ENCODE results near the gene RHD.

GRCh38 chr1:25341746-25342145 lies 69.4 kb downstream of the RHD start:
- TF ChIP-seq, protein P1, sequence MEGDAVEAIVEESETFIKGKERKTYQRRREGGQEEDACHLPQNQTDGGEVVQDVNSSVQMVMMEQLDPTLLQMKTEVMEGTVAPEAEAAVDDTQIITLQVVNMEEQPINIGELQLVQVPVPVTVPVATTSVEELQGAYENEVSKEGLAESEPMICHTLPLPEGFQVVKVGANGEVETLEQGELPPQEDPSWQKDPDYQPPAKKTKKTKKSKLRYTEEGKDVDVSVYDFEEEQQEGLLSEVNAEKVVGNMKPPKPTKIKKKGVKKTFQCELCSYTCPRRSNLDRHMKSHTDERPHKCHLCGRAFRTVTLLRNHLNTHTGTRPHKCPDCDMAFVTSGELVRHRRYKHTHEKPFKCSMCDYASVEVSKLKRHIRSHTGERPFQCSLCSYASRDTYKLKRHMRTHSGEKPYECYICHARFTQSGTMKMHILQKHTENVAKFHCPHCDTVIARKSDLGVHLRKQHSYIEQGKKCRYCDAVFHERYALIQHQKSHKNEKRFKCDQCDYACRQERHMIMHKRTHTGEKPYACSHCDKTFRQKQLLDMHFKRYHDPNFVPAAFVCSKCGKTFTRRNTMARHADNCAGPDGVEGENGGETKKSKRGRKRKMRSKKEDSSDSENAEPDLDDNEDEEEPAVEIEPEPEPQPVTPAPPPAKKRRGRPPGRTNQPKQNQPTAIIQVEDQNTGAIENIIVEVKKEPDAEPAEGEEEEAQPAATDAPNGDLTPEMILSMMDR (IDR thresholded peaks at IDR 0.05): no peak
- no peak for TF ChIP-seq POLR2A (IDR thresholded peaks at IDR 0.05)

All from sigmoid colon (tissue), 3 donors.